Natural killer cell treated with Interleukin-12 subunit alpha and Interleukin-12 subunit beta and Interleukin-15 and Interleukin-18, amount 100 ng/mL, for 72 hours (primary cell): ENCODE data around the gene METTL25. TPM values are rescaled to one million over a fixed set of nuclear protein-coding genes. Genes with fewer than 3 reads are reported as not detected.
"Not testable (repeated sequence)": the region's sequence is repeated elsewhere in the genome, so short reads cannot be mapped to it uniquely, and the experiment has no call there.

Source experiments
- ATAC-seq, 2 donors: fragments of 150-1000 bp; cut with Tn5 transposase in 1 of 2; sonication (Bioruptor Pico), chemical (Tn5 transposase) in 1 of 2; 2 replicates each; pipeline ENCODE4 v1.10.0; 2021
- DNase-seq: peaks from one replicate; pipeline ENCODE4 v3.0.0; 2022; ENCODE audit warnings: low spot score
- H3K27ac Mint-ChIP-seq, 2 donors: 1 replicate in 1 of 2; 2 replicates in 1 of 2; pipeline ENCODE4 v1.8.0; 2022; ENCODE audit warnings: mixed read lengths in 2 of 2, mild to moderate bottlenecking in 1 of 2, moderate library complexity in 1 of 2
- H3K27me3 Mint-ChIP-seq, 2 donors: 1 replicate in 1 of 2; 2 replicates in 1 of 2; pipeline ENCODE4 v1.8.0; 2022; ENCODE audit warnings: mixed read lengths in 2 of 2
- H3K36me3 Mint-ChIP-seq: one replicate; pipeline ENCODE4 v1.8.0; 2022; ENCODE audit warnings: mixed read lengths
- H3K4me1 Mint-ChIP-seq, 2 donors: 1 replicate in 1 of 2; 2 replicates in 1 of 2; pipeline ENCODE4 v1.8.0; 2022; ENCODE audit warnings: low read depth in 2 of 2, mixed read lengths in 2 of 2, mild to moderate bottlenecking in 1 of 2
- H3K4me3 Mint-ChIP-seq: one replicate; pipeline ENCODE4 v1.8.0; 2022; ENCODE audit warnings: mixed read lengths
- H3K9me3 Mint-ChIP-seq: 2 replicates; pipeline ENCODE4 v1.8.0; 2022; ENCODE audit warnings: mixed read lengths
- total RNA-seq, 2 donors: library from RNA; stranded (reverse); gene quantifications; one replicate each; pipeline ENCODE4 v1.2.3, GENCODE V29; 2022

The METTL25 gene
- total RNA-seq, 2 donors from 2014 or later, result 10.1 to 10.5 TPM

DNA sequence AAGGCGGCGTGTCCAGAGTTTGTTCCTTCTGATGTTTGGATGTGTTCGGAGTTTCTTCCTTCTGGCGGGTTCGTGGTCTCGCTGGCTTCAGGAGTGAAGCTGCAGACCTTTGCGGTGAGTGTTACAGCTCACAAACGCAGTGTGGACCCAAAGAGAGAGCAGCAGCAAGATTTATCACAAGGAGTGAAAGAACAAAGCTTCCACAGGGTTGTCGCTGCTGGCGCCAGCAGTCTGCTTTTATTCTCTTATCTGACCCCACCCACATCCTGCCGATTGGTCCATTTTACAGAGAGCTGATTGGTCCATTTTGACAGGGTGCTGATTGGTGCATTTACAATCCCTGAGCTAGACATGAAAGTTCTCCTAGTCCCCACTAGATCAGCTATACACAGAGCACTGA is 2.5 kb downstream of the METTL25 start:
- not testable (repeated sequence) for H3K4me3 Mint-ChIP-seq, H3K27me3 Mint-ChIP-seq, H3K9me3 Mint-ChIP-seq, H3K27ac Mint-ChIP-seq, ATAC-seq, DNase-seq
- peaks cover 18% of the 10 kb centered on the region for H3K36me3 Mint-ChIP-seq
- peaks cover 25 to 44% of the 10 kb centered on the region in 2 donors for H3K4me1 Mint-ChIP-seq

- peaks cover 25 to 37% of the 10 kb centered on the region in 2 donors for H3K4me1 Mint-ChIP-seq
- no peaks in the 10 kb centered on the region for H3K9me3 Mint-ChIP-seq
- peaks cover 14% of the 10 kb centered on the region for H3K36me3 Mint-ChIP-seq
- no peak overlapping the region for H3K4me3 Mint-ChIP-seq
- ATAC-seq (no peak), DNase-seq (no peak)
- H3K27me3 Mint-ChIP-seq, result no peaks in the 10 kb centered on the region
- no peak overlapping the region for H3K27ac Mint-ChIP-seq
Observed at GRCh38 chr12:82361461-82361915, 3.2 kb downstream of the METTL25 start.

GRCh38 chr12:82363990-82364389 is 5.7 kb downstream of the METTL25 start:
- H3K27me3 Mint-ChIP-seq, result no peaks in the 10 kb centered on the region
- no peak overlapping the region for H3K27ac Mint-ChIP-seq
- DNase-seq (no peak), ATAC-seq (no peak)
- H3K9me3 Mint-ChIP-seq, result no peaks in the 10 kb centered on the region
- peaks cover 4% of the 10 kb centered on the region for H3K36me3 Mint-ChIP-seq
- H3K4me1 Mint-ChIP-seq, result peaks cover 12 to 21% of the 10 kb centered on the region in 2 donors
- H3K4me3 Mint-ChIP-seq, result no peak overlapping the region

DNA sequence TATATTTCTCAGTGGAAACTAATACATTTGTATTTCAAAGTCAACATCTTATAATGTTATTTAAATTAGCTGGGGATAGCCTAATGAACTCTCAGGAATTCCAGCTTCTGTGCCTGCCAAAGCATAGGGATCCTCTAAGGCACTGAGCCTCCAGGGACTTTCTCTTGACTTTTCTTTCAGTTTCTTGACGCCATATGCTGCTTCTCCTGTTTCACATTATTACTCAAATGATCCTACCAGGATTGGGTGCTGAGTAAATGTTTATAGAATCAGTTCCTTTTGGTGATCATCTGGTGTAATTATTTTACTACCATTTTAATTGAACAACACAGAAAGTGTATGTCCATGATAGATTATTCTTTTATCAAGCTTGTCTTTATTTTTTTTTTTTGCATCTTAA is 7.9 kb downstream of the METTL25 start:
- Mint-ChIP-seq H3K36me3 (peaks cover 5% of the 10 kb centered on the region), H3K27ac (no peak overlapping the region), H3K4me3 (no peak overlapping the region), H3K4me1 (peaks cover 4 to 9% of the 10 kb centered on the region in 2 donors), H3K9me3 (no peaks in the 10 kb centered on the region), H3K27me3 (no peaks in the 10 kb centered on the region)
- ATAC-seq, result no peak
- DNase-seq, result no peak

GRCh38 chr12:82375201-82375600 is 16.9 kb downstream of the METTL25 start:
- H3K27ac Mint-ChIP-seq, result no peak overlapping the region
- DNase-seq (no peak), ATAC-seq (no peak)
- no peak overlapping the region for H3K4me3 Mint-ChIP-seq
- no peaks in the 10 kb centered on the region for H3K27me3 Mint-ChIP-seq
- H3K9me3 Mint-ChIP-seq, result peaks cover 8% of the 10 kb centered on the region
- peaks cover 25% of the 10 kb centered on the region for H3K36me3 Mint-ChIP-seq
- H3K4me1 Mint-ChIP-seq, result peaks cover 0 to 3% of the 10 kb centered on the region in 2 donors

DNA sequence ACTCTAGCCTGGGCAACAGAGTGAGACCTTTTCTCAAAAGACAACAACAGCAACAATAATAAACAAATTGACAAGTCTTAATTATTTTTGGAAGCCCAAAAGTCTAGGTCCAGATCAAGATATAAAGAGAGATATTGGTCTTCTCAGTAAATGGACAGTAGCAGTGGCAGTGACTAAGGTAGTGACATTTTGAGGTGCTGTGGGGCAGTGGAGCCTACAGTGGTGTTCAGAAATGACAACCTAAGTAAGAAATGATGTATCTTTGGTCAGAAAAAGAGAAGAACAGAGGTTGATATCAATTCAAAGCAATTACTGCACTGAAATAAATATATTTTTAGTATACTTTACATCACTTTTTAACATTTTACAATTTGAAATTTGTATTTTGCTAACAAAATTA is 20.7 kb downstream of the METTL25 start:
- Mint-ChIP-seq H3K4me3 (no peak overlapping the region), H3K27me3 (no peaks in the 10 kb centered on the region), H3K4me1 (no peaks in the 10 kb centered on the region), H3K36me3 (peaks cover 7% of the 10 kb centered on the region), H3K27ac (no peak overlapping the region), H3K9me3 (peaks cover 6% of the 10 kb centered on the region)
- ATAC-seq (no peak), DNase-seq (no peak)

GRCh38 chr12:82383930-82384552 is 25.7 kb downstream of the METTL25 start:
- Mint-ChIP-seq H3K4me3 (no peak overlapping the region), H3K36me3 (no peaks in the 10 kb centered on the region), H3K27ac (no peak overlapping the region), H3K27me3 (no peaks in the 10 kb centered on the region), H3K9me3 (no peaks in the 10 kb centered on the region), H3K4me1 (no peaks in the 10 kb centered on the region)
- ATAC-seq, result no peak
- DNase-seq, result no peak

- Mint-ChIP-seq H3K27me3 (no peaks in the 10 kb centered on the region), H3K4me1 (no peaks in the 10 kb centered on the region), H3K36me3 (peaks cover under 1% of the 10 kb centered on the region), H3K4me3 (no peak overlapping the region), H3K9me3 (no peaks in the 10 kb centered on the region), H3K27ac (no peak overlapping the region)
- ATAC-seq (no peak), DNase-seq (no peak)
Observed at GRCh38 chr12:82398879-82399278, 40.5 kb downstream of the METTL25 start.

- H3K36me3 Mint-ChIP-seq, result no peaks in the 10 kb centered on the region
- no peaks in the 10 kb centered on the region for H3K9me3 Mint-ChIP-seq
- DNase-seq (no peak), ATAC-seq (no peak)
- H3K4me1 Mint-ChIP-seq, result peaks cover 0 to 3% of the 10 kb centered on the region in 2 donors
- H3K4me3 Mint-ChIP-seq, result no peak overlapping the region
- no peaks in the 10 kb centered on the region for H3K27me3 Mint-ChIP-seq
- H3K27ac Mint-ChIP-seq, result no peak overlapping the region
Observed at GRCh38 chr12:82400819-82401218, 42.5 kb downstream of the METTL25 start.

GRCh38 chr12:82406651-82407050 is 48.3 kb downstream of the METTL25 start:
- H3K27me3 Mint-ChIP-seq, result no peaks in the 10 kb centered on the region
- peaks cover 0 to 3% of the 10 kb centered on the region in 2 donors for H3K4me1 Mint-ChIP-seq
- H3K36me3 Mint-ChIP-seq, result no peaks in the 10 kb centered on the region
- ATAC-seq, result no peak
- H3K9me3 Mint-ChIP-seq, result no peaks in the 10 kb centered on the region
- no peak overlapping the region for H3K27ac Mint-ChIP-seq
- DNase-seq, result no peak
- no peak overlapping the region for H3K4me3 Mint-ChIP-seq

GRCh38 chr12:82407481-82407880 is 49.2 kb downstream of the METTL25 start:
- H3K4me1 Mint-ChIP-seq, result peaks cover 0 to 3% of the 10 kb centered on the region in 2 donors
- no peak for DNase-seq
- H3K36me3 Mint-ChIP-seq, result no peaks in the 10 kb centered on the region
- H3K4me3 Mint-ChIP-seq, result no peak overlapping the region
- no peaks in the 10 kb centered on the region for H3K9me3 Mint-ChIP-seq
- no peak overlapping the region for H3K27ac Mint-ChIP-seq
- H3K27me3 Mint-ChIP-seq, result no peaks in the 10 kb centered on the region
- no peak for ATAC-seq

GRCh38 chr12:82408844-82409243 is 50.5 kb downstream of the METTL25 start:
- H3K27ac Mint-ChIP-seq, result no peak overlapping the region
- ATAC-seq (no peak), DNase-seq (no peak)
- H3K36me3 Mint-ChIP-seq, result no peaks in the 10 kb centered on the region
- H3K27me3 Mint-ChIP-seq, result no peaks in the 10 kb centered on the region
- H3K9me3 Mint-ChIP-seq, result no peaks in the 10 kb centered on the region
- peaks cover 0 to 3% of the 10 kb centered on the region in 2 donors for H3K4me1 Mint-ChIP-seq
- no peak overlapping the region for H3K4me3 Mint-ChIP-seq

DNA sequence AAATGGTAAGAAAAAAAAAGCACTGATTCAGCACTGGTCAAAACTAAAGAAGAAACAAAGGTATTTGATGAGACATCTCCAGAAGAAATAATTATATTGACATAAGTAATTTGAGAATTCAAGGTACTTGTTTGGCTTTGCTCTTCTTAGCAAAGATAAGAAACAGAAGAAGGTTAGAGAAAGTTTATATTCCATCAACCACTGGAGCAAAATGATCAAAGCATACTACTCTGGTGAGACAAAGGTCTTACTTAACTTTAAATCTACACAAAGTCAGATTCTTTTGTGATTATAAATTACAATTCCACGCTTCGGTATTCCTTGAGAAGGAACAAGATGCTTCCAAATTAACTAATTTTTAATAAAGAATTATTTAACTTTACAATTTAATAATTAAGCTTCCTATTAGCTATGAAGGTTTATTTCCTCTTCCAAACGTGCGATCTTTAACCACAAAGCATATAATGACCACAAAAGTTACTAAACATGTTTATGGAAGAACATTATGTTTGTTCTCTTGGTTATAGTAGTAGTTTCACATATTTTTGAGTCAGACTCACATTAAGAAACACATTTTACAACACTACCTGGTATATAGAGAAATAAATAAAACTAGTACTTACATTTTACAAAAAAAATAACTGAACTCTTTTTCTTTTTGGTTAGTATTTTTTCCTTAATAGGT is 53.4 kb downstream of the METTL25 start:
- H3K4me1 Mint-ChIP-seq, result no peaks in the 10 kb centered on the region
- H3K27me3 Mint-ChIP-seq, result no peaks in the 10 kb centered on the region

DNA sequence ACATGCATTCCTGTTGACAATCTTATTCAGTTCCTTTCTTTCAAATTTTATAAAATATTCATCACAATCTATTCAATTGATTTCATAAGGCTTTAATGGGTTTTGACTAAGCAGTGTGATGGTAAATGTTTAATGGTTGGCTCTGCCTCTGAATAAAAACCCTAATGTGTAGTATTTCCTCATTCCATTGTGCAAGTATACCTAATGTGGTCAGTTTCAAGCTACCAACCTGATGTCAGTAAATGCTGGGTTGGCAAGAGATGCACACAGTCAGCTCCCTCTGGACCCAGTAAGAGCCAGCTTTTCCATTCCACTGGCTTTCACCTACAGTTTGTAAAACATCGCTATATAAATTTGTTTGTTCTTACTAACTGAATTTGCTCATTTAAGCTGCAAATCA is 53.9 kb downstream of the METTL25 start:
- H3K27me3 Mint-ChIP-seq, result no peaks in the 10 kb centered on the region
- no peak overlapping the region for H3K4me3 Mint-ChIP-seq
- DNase-seq (no peak), ATAC-seq (no peak)
- H3K36me3 Mint-ChIP-seq, result no peaks in the 10 kb centered on the region
- H3K9me3 Mint-ChIP-seq, result no peaks in the 10 kb centered on the region
- no peak overlapping the region for H3K27ac Mint-ChIP-seq
- no peaks in the 10 kb centered on the region for H3K4me1 Mint-ChIP-seq

More for the DNA sequence above, 53.4 kb downstream of the METTL25 start:
- Mint-ChIP-seq H3K27ac (no peak overlapping the region), H3K9me3 (no peaks in the 10 kb centered on the region), H3K36me3 (no peaks in the 10 kb centered on the region), H3K4me3 (no peak overlapping the region)
- no peak for DNase-seq
- no peak for ATAC-seq
